NB4 (cell line): ENCODE measurements around the gene HS3ST2.

Experiments
- DNase-seq: peaks from one replicate; pipeline ENCODE4 v3.0.0; 2010; ENCODE audit warnings: low read depth
- H3K4me3 ChIP-seq: one replicate; pipeline ENCODE4 v1.5.1; 2011; ENCODE audit warnings: mild to moderate bottlenecking, low read depth, low read length, moderate library complexity
- CTCF ChIP-seq: IDR thresholded peaks from one replicate; pipeline ENCODE4 v1.5.1; 2012; ENCODE audit warnings: low read depth, low read length
- MYC ChIP-seq: IDR thresholded peaks from 2 replicates; pipeline ENCODE4 v1.6.1; 2011; ENCODE audit warnings: low read depth, low read length
- POLR2A ChIP-seq: IDR thresholded peaks from 2 replicates; pipeline ENCODE4 v1.6.1; 2011; ENCODE audit warnings: mild to moderate bottlenecking; ENCODE audit not compliant: insufficient read length; ENCODE audit errors: extremely low read depth
- TF ChIP-seq, protein P1 (sequence below): IDR thresholded peaks from 2 replicates; pipeline ENCODE4 v1.6.1; 2011; ENCODE audit warnings: low read depth, low read length

Gene HS3ST2

GRCh38 chr16:22786284-22786683 is 27.7 kb upstream of the HS3ST2 start:
- TF ChIP-seq POLR2A (no peak), CTCF (no peak), MYC (no peak)
- TF ChIP-seq, protein P1, sequence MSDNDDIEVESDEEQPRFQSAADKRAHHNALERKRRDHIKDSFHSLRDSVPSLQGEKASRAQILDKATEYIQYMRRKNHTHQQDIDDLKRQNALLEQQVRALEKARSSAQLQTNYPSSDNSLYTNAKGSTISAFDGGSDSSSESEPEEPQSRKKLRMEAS: no peak
- H3K4me3 ChIP-seq: no peak overlapping the region
- DNase-seq: peak; percentile 19

GRCh38 chr16:22786691-22787090 is 27.3 kb upstream of the HS3ST2 start:
- no peak overlapping the region for H3K4me3 ChIP-seq
- TF ChIP-seq, protein P1: no peak
- TF ChIP-seq POLR2A (no peak), MYC (no peak), CTCF (no peak)
- DNase-seq: no peak

GRCh38 chr16:22787466-22788192 is 26.3 kb upstream of the HS3ST2 start:
- TF ChIP-seq, protein P1: no peak
- no peak for TF ChIP-seq POLR2A
- TF ChIP-seq MYC: 0 out of 2 replicates have a peak, but pooled peaks have one; percentile 5
- TF ChIP-seq CTCF: no peak
- H3K4me3 ChIP-seq: no peak overlapping the region
- peak; percentile 93 for DNase-seq

- H3K4me3 ChIP-seq: no peak overlapping the region
- DNase-seq: no peak
- TF ChIP-seq, protein P1: no peak; the same call in 1 of the 2 replicates
- TF ChIP-seq POLR2A (no peak), MYC (no peak), CTCF (no peak)
Observed at GRCh38 chr16:22788193-22788530, 25.8 kb upstream of the HS3ST2 start.

GRCh38 chr16:22789281-22789945 is 24.5 kb upstream of the HS3ST2 start:
- no peak overlapping the region for H3K4me3 ChIP-seq
- TF ChIP-seq CTCF (no peak), MYC (no peak), POLR2A (no peak)
- TF ChIP-seq, protein P1: no peak
- DNase-seq: no peak
